ENCODE results near the gene PWWP2A.

The PWWP2A gene, protein sequence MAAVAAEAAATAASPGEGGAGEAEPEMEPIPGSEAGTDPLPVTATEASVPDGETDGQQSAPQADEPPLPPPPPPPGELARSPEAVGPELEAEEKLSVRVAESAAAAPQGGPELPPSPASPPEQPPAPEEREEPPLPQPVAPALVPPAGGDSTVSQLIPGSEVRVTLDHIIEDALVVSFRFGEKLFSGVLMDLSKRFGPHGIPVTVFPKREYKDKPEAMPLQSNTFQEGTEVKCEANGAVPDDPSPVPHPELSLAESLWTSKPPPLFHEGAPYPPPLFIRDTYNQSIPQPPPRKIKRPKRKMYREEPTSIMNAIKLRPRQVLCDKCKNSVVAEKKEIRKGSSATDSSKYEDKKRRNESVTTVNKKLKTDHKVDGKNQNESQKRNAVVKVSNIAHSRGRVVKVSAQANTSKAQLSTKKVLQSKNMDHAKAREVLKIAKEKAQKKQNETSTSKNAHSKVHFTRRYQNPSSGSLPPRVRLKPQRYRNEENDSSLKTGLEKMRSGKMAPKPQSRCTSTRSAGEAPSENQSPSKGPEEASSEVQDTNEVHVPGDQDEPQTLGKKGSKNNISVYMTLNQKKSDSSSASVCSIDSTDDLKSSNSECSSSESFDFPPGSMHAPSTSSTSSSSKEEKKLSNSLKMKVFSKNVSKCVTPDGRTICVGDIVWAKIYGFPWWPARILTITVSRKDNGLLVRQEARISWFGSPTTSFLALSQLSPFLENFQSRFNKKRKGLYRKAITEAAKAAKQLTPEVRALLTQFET

DNA sequence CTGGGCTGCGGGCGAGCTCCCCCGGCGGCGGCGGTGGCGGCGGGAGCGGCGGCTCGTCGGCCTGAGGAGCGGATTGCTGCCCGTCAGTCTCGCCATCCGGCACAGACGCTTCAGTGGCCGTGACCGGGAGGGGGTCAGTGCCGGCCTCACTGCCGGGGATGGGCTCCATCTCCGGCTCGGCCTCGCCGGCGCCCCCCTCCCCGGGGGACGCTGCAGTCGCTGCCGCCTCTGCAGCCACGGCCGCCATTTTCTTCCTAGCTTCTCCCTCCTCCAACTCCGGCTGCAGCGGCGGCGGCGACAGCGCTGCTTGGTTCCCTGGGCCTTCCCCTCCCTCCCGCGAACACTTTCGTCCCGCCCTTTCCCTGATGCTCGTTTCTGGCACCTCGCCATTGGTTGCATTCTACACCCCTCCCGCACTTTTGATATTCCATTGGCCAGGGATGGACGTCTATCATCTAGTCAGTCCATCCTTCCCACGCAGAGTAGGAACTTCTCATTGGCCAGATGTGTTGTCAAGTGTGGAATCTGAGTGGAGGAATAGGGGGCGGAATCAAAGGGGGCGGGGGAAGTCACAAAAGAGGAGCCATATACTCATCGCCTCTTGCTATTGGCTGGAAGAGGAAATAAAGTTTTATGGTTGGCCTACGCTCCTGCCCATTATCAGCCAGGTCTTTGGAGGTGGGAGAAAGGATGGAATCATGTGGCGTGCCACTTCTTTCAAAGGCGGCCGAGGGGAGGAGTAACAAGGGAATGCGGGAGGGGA lies at the start of gene PWWP2A:
Gene PWWP2A (minus strand): TSS at position 309 of the 763 bp plus-strand sequence. CDS start 62 bp downstream, at position 247.
- Histone ChIP-seq H4K20me1 (ENCODE audit: insufficient read depth, low read length) (peaks cover 2% of the 10 kb centered on the region; the same call in 1 of the 2 replicates), H3K4me2 (ENCODE audit: insufficient read depth, low read length) (peak within 1 kb of the TSS; percentile 98), H3K36me3 (ENCODE audit: insufficient read depth, low read length) (peaks cover 31% of the 10 kb centered on the region), H3K9me3 (ENCODE audit: insufficient read depth, low read length, severe bottlenecking) (no peaks in the 10 kb centered on the region), H3K27me3 (ENCODE audit: insufficient read depth, low read length, poor library complexity) (no peaks in the 10 kb centered on the region), H2AFZ (ENCODE audit: low read depth, low read length) (peak within 1 kb of the TSS; percentile 97), H3K79me2 (ENCODE audit: insufficient read depth, low read length) (peaks cover 42% of the 10 kb centered on the region), H3K4me3 (ENCODE audit: low read depth in 1 of 2, low read length in 2 of 2) (peak within 1 kb of the TSS; percentile 92 to 93), H3K9ac (ENCODE audit: low read depth, low read length) (peak within 1 kb of the TSS; percentile 98), H3K27ac (ENCODE audit: low read length) (peak within 1 kb of the TSS; percentile 90), H3K4me1 (ENCODE audit: insufficient read depth, low read length) (peaks cover 22% of the 10 kb centered on the region)
- DNase-seq = peak; percentile 98
- TF ChIP-seq EZH2 (IDR thresholded peaks at IDR 0.05; ENCODE audit: borderline replicate concordance, low read depth, low read length, severe bottlenecking) (no peak), CTCF (IDR thresholded peaks at IDR 0.05; ENCODE audit: borderline replicate concordance, extremely low read depth, low read length, poor library complexity, severe bottlenecking) (no peak)
- ATAC-seq (ENCODE audit: insufficient read depth, low read depth) = peak; percentile 94

GRCh38 chr5:160167624-160168165 lies 48.4 kb upstream of the PWWP2A start:
- H3K27me3 ChIP-seq (ENCODE audit: insufficient read depth, low read length, poor library complexity) = no peaks in the 10 kb centered on the region
- H3K4me3 ChIP-seq (ENCODE audit: low read depth in 1 of 2, low read length in 2 of 2) = no peak overlapping the region
- no peaks in the 10 kb centered on the region for H3K9me3 ChIP-seq (ENCODE audit: insufficient read depth, low read length, severe bottlenecking)
- H3K9ac ChIP-seq (ENCODE audit: low read depth, low read length) = no peak overlapping the region
- H3K4me2 ChIP-seq (ENCODE audit: insufficient read depth, low read length) = no peak overlapping the region
- no peak for ATAC-seq (ENCODE audit: insufficient read depth, low read depth)
- H3K36me3 ChIP-seq (ENCODE audit: insufficient read depth, low read length) = no peaks in the 10 kb centered on the region
- no peak for DNase-seq
- no peaks in the 10 kb centered on the region for H4K20me1 ChIP-seq (ENCODE audit: insufficient read depth, low read length)
- no peak for TF ChIP-seq EZH2 (IDR thresholded peaks at IDR 0.05; ENCODE audit: borderline replicate concordance, low read depth, low read length, severe bottlenecking)
- TF ChIP-seq CTCF (IDR thresholded peaks at IDR 0.05; ENCODE audit: borderline replicate concordance, extremely low read depth, low read length, poor library complexity, severe bottlenecking) = no peak
- H3K4me1 ChIP-seq (ENCODE audit: insufficient read depth, low read length) = no peaks in the 10 kb centered on the region
- H3K79me2 ChIP-seq (ENCODE audit: insufficient read depth, low read length) = no peaks in the 10 kb centered on the region
- no peak overlapping the region for H3K27ac ChIP-seq (ENCODE audit: low read length)
- no peak overlapping the region for H2AFZ ChIP-seq (ENCODE audit: low read depth, low read length)

GRCh38 chr5:160166973-160167623 lies 47.8 kb upstream of the PWWP2A start:
- ATAC-seq (ENCODE audit: insufficient read depth, low read depth) = no peak
- Histone ChIP-seq H3K27ac (ENCODE audit: low read length) (no peak overlapping the region), H3K27me3 (ENCODE audit: insufficient read depth, low read length, poor library complexity) (no peaks in the 10 kb centered on the region), H3K9ac (ENCODE audit: low read depth, low read length) (no peak overlapping the region), H3K4me2 (ENCODE audit: insufficient read depth, low read length) (no peak overlapping the region), H4K20me1 (ENCODE audit: insufficient read depth, low read length) (no peaks in the 10 kb centered on the region), H2AFZ (ENCODE audit: low read depth, low read length) (no peak overlapping the region), H3K4me1 (ENCODE audit: insufficient read depth, low read length) (no peaks in the 10 kb centered on the region), H3K4me3 (ENCODE audit: low read depth in 1 of 2, low read length in 2 of 2) (no peak overlapping the region), H3K79me2 (ENCODE audit: insufficient read depth, low read length) (no peaks in the 10 kb centered on the region), H3K36me3 (ENCODE audit: insufficient read depth, low read length) (no peaks in the 10 kb centered on the region), H3K9me3 (ENCODE audit: insufficient read depth, low read length, severe bottlenecking) (no peaks in the 10 kb centered on the region)
- no peak for DNase-seq
- TF ChIP-seq CTCF (IDR thresholded peaks at IDR 0.05; ENCODE audit: borderline replicate concordance, extremely low read depth, low read length, poor library complexity, severe bottlenecking) = no peak
- no peak for TF ChIP-seq EZH2 (IDR thresholded peaks at IDR 0.05; ENCODE audit: borderline replicate concordance, low read depth, low read length, severe bottlenecking)
